IPS DF 19.7 (cell line): ENCODE results near the gene DOCK8.

Experiments used
- DNase-seq: peaks from one replicate; pipeline ENCODE4 v3.0.0-alpha.2; 2013; ENCODE audit warnings: low read depth, low spot score

Gene DOCK8

GRCh38 chr9:266228-266627 is 51.6 kb downstream of the DOCK8 start:
- DNase-seq, result no peak

GRCh38 chr9:268616-269015 is 54.0 kb downstream of the DOCK8 start:
- DNase-seq, result no peak

DNA sequence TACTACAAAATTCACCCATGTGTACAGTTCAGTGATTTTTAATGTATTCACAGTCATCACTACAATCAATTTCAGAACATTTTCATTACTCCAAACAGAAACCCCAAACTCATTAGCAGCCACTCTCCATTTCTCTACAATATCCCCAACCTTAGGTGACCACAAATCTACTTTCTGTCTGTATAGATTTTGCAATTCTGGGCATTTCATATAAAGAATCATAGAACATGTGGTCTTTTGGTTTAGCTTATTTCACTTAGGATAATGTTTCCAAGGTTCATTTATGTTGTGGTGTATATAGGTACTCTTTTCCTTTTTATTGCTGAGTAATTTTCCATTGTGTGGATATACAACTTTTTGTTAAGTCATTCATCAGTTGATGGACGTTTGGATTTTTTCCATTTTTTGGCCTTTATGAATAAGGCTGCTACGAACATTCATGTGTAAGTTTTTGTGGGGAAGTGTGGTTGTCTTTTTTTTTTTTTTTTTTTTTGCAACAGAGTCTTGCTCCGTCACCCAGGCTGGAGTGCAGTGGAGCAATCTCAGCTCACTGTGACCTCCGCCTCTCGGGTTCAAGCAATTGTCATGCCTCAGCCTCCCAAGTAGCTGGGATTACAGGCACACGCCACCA is 54.5 kb downstream of the DOCK8 start:
- no peak for DNase-seq

DNA sequence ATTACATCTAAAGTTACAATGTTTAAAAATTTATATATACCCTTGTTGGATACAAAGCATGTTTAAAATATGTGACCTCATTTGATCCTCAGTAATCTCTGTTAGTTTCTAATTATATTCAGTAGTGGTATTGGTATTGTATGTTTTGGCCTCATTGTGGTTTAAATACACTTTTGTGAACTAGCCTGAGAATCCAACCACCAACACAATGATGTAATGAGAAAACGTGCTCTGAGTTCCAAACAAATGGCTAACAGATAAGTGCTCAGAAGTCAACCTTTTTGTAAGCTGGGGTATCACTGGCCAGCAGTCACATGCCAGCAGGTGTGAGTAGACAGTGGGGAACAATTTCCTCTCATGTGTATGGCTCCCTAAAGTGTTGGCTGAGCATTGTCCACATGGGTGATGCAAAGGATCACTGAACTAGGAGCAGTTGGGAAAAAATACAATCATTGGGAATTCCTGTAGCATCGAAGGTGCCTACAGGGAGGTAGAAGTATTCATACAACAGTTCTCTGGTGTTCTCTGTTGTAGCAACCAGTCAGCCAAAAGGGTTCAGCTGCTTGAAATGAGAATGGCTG is 56.1 kb downstream of the DOCK8 start:
- no peak for DNase-seq

GRCh38 chr9:272251-273213 is 57.9 kb downstream of the DOCK8 start:
- no peak for DNase-seq

DNA sequence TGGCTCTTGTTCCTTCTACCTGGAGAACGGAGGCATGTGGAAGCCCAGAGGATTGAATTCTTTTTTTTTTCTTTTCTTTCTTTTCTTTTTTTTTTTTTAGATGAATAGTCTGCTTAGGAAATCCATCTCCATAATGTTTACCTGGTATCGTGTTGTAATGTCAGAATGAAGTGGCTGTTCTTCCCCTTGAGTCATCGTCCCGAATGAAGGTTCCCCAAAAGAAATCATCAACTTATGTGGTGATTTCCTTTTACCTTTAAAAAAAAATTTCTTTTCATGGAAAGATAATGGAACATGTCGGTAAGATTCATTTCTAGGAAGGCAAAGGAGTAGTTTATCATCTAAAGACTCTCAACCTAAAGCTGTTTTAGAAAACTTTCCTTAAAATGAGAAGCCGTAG is 59.7 kb downstream of the DOCK8 start:
- no peak for DNase-seq

DNA sequence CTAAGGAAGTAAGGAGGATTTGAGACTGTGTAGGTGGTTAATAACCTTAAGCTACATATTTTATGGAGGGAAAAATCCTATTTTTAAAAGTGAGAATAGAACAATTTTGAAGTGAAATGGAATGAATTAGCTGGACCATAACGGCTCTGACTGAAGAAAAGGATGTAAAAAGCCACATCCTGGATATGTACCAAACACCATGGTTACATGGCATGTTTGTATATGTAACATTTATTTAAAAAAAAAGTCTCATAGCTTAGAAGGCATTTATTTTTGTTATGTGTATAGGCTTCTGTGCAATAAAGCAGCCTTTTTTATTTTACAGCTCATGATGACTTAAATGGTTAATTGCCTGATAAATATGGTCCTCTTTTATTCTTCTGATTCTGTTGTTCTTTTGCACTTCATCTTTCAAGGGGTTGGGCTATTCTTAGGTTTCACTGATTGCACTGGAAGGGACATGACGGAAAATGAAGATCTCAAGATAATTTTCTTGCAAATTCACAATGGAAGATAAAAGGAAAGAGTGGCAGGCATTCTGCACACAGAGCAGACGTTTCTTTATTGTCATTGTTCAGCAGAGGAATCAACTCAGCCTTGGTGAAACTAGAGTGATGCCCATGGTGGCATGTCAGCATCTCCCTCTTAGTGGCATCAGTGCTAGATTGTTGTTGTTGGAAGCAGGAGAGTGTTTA is 63.1 kb downstream of the DOCK8 start:
- no peak for DNase-seq

DNA sequence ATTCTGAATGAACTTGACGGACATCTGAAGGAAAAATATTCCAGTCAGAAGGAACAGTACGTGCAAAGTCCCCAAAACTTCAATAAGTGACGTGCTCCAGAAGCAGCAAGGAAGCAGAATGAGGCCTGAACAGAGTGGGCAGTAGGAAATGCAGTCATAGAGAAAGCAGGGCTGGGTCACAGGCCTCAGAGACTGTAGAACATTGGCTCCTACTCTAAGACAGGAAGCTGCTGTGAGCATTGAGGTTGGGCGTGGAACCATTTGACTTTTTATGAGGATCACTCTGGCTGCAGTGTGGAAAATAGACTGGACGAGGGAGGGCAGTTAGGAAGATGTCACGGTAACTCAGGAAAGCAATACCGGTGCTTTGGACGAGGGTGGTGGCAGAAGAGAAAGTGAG is 64.0 kb downstream of the DOCK8 start:
- DNase-seq, result no peak

DNA sequence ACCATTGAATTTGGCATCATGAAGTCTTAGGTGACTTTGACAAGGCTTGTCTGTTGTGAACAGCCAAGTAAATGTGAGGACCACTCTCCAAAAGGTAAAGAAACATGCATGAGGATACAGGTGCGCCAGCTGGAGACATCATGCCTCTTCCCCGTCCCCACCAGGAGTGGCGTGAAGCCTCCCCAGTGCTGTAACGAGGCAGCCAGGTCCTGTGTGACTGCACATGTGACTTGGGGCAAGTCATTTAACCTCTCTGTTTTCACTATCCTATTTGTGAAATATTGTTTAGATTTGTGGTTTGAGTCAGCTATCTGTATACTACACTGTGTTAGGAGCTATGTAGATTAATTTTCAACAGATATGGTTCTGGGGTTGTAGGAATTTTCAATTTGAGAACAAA is 65.0 kb downstream of the DOCK8 start:
- no peak for DNase-seq

GRCh38 chr9:281741-282645 is 67.3 kb downstream of the DOCK8 start:
- DNase-seq, result no peak

GRCh38 chr9:286071-286740 is 71.5 kb downstream of the DOCK8 start:
- DNase-seq, result no peak

- DNase-seq, result no peak
Observed at GRCh38 chr9:289121-289520, 74.5 kb downstream of the DOCK8 start.

GRCh38 chr9:292915-293314 is 78.2 kb downstream of the DOCK8 start:
- no peak for DNase-seq

DNA sequence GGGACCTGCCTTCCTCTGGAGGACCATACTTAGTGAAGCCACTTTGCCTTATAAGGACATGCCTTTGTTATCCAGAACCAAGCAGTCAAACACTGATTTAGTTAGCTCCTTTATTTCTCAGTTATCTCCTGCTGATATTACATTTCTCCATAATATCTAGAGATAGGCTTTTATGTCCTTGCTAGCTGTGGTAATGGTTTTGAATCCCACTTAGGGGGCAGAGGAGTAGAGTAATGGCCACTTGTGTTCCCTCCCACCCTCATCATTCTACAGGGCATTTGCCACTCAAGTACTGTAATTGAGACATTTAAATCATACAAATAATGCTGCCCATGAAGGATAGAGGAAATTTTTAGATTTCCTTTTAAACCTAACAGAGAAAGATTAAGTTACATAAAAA is 80.9 kb downstream of the DOCK8 start:
- DNase-seq, result no peak

DNA sequence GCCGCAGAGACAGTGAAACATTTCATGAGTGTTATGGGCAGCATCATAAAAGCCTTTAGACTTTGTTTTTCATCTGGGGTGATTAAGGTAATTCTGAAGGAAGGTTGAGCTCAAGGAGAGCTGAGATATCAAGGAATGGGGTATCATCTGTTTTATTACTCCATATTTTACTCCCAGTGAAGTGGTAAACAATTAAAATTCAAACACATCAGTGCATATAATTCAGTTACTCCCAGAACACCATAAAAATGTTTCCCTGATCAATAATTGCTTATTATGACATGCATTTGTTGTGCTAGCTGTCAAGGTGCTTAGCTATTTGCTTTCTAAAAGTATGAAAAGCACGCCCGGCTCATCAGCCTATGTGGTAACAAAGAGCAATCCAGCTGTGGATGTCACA is 81.7 kb downstream of the DOCK8 start:
- no peak for DNase-seq

DNA sequence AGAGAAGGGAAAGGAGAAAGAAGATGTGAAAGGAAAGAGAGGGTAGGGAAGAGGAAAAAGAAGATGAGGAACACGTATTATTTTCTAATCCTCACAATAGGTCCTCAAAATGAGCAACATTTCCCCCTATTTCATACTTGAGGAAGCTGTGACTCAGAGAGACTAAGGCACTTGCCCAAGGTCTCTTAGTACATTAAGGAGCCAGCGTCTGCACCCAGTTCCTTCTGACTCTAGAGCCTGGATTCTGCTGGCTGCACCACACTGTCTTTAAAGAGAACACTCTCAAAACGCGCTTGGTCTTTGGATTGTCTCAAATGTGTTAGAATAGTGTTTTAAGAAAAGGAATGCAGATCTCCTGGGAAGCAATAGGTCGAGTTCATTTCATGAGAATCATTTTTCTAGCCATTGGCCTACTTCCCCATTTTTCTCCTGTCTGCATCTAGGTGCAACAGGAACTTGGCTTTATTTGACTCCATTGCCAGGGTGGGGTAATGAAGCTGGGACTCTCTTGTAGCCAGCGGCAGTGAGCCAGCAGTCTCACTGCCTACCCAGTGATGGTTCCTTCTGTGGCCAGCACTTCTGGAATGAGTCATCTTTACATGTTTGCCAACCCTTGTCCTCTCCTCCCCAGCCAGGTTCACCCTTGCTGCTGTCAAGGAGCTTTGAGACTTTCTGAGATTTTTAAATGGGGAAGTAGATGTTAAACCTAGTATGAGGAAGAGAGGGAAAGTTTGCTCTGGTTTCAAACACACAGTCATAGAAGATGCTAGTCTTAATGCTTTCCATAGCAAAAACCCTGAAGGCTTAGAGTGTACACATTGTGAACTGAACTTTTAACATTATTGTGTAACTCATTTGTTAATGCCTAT is 82.7 kb downstream of the DOCK8 start:
- no peak for DNase-seq

DNA sequence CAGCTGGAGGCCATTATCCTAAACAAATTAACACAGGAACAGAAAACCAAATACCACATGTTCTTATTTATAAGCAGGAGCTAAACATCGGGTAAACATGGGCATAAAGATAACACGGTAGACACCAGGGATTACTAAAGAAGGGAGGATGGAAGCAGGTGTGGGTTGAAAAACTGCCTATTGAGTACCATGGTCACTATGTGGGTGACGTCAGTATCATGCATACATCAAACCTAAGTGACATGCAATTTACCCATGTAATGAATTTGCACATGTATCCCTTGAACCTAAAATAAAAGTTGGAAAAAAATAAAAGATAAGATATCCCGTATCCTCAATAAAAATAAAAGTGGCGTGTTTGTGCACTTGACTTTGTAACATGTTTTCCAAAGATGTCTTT is 88.8 kb downstream of the DOCK8 start:
- no peak for DNase-seq

GRCh38 chr9:304106-304505 is 89.4 kb downstream of the DOCK8 start:
- no peak for DNase-seq

DNA sequence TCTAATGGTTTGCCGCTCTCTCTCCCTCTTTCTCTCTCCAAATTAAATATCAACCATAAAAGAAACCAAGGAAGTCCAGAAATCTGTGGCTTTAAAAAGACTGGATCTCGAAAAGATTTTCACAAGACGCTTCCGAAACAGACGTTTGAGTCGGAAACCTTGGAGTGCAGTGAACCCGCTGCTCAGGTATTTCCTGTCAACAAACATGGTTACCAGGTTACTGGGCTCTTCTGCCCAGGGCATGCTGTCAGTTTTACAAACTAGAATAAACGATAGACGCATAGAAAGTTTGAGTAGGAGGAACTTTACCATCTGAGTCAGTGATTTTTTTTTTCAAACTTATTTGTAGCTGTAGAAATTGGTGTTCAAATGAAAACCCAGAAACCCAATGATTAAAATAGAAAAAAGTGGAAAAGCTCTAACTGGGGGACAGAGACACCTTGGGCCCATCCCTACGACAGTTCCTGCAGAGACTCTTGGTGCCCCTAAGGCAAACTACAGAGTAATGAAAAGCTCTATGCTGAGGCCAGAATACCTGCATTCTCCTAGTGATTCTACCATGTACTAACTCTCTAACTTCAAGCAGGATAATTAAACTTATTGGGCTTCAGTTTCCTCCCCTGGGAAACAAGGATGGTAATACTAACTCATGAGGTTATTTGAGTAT is 90.0 kb downstream of the DOCK8 start:
- no peak for DNase-seq
